Progenitor cell of endocrine pancreas (in vitro differentiated cells): ENCODE measurements around the gene PLAAT3. TPM values are rescaled to one million over a fixed set of nuclear protein-coding genes. Genes with fewer than 3 reads are reported as not detected.

Source experiments
- DNase-seq: peaks from one replicate; pipeline ENCODE4 v3.0.0; 2021; ENCODE audit warnings: low spot score; ENCODE audit not compliant: unreplicated experiment
- H3K27ac Mint-ChIP-seq: 2 replicates; pipeline ENCODE4 v1.8.0; 2021; ENCODE audit warnings: mild to moderate bottlenecking, moderate library complexity, mixed read lengths
- H3K27me3 Mint-ChIP-seq: 2 replicates; pipeline ENCODE4 v1.8.0; 2021; ENCODE audit warnings: mixed read lengths
- H3K36me3 Mint-ChIP-seq: 2 replicates; pipeline ENCODE4 v1.8.0; 2022; ENCODE audit warnings: mixed read lengths; ENCODE audit not compliant: insufficient read depth
- H3K4me1 Mint-ChIP-seq: 2 replicates; pipeline ENCODE4 v1.8.0; 2021; ENCODE audit warnings: low read depth, mixed read lengths
- H3K4me3 Mint-ChIP-seq: 2 replicates; pipeline ENCODE4 v1.8.0; 2021; ENCODE audit warnings: low read depth, mild to moderate bottlenecking, moderate library complexity, mixed read lengths
- H3K9me3 Mint-ChIP-seq: 2 replicates; pipeline ENCODE4 v1.8.0; 2021; ENCODE audit warnings: low read depth, mixed read lengths
- CTCF ChIP-seq: fragments of 200-600 bp; sonication (generic); IDR thresholded peaks from one replicate; pipeline ENCODE4 v1.5.0; 2021; ENCODE audit warnings: antibody characterized with exemption, mild to moderate bottlenecking; ENCODE audit not compliant: unreplicated experiment
- long read RNA-seq: library from polyadenylated mRNA; unstranded; transcript quantifications from one replicate; pipeline ENCODE4 v2.0.0, GENCODE V29; 2020
- total RNA-seq: library from RNA; stranded (reverse); gene quantifications from 2 replicates; pipeline ENCODE4 v1.2.1, GENCODE V29; 2021

Gene PLAAT3
- 41.9 and 46.3 TPM in 2 replicates for total RNA-seq
- long read RNA-seq, transcript PLA2G16-203 (5 exons, 1,099 nt) = minor isoform, 37 of 133 reads
- long read RNA-seq, transcript PLA2G16-201 (4 exons, 2,594 nt) = major isoform, 86 of 133 reads
- long read RNA-seq, partial matches to known transcripts = 2 of 133 reads
- long read RNA-seq, other reads (novel, unspliced or antisense) = 8 of 133 reads

DNA sequence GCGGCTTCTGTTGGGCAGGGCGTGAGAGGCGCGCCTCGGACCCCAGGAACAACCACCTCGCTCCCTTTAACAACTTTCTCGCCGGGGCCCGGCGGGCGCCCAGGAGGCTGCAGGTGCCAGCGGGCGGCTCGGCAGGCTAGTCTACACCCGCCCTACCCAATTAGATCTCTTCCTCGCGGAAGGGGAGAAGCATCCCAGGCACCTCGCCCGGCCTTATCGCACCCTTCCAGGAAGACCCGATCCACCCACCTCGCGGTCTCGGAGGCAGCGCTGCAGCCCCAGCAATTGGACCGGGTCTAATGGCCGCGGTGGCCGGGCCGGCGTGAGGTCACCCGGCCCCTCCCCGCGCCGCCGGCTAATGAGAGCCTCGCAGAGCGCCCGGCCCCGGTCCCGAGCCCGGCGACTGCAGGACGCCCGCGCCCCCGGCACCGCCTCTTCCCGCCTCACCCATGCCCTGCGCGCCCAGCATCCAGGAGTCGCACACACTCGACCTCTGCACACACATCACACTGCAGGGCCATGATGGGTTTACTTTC lies at the start of gene PLAAT3:
PLAAT3 (minus strand) TSS at position 298 of the 536 bp plus-strand sequence. CDS start 419 bp downstream, outside the sequence.
- H3K27ac Mint-ChIP-seq = peak within 1 kb of the TSS; percentile 81
- H3K36me3 Mint-ChIP-seq = no peaks in the 10 kb centered on the region
- H3K9me3 Mint-ChIP-seq = no peaks in the 10 kb centered on the region
- H3K27me3 Mint-ChIP-seq = no peaks in the 10 kb centered on the region
- peak; percentile 39 for DNase-seq
- peak within 1 kb of the TSS; percentile 82 for H3K4me3 Mint-ChIP-seq
- TF ChIP-seq CTCF = no peak
- peaks cover 23% of the 10 kb centered on the region for H3K4me1 Mint-ChIP-seq

- TF ChIP-seq CTCF = no peak
These were observed 49.6 kb upstream of the PLAAT3 start for GRCh38 chr11:63663809-63664208.

GRCh38 chr11:63660972-63661371 lies 46.7 kb upstream of the PLAAT3 start:
- no peak overlapping the region for H3K27ac Mint-ChIP-seq
- H3K4me1 Mint-ChIP-seq = no peaks in the 10 kb centered on the region
- H3K4me3 Mint-ChIP-seq = no peak overlapping the region
- peaks cover 1% of the 10 kb centered on the region for H3K36me3 Mint-ChIP-seq
- no peak for DNase-seq
- no peaks in the 10 kb centered on the region for H3K27me3 Mint-ChIP-seq
- TF ChIP-seq CTCF = no peak
- no peaks in the 10 kb centered on the region for H3K9me3 Mint-ChIP-seq

More at GRCh38 chr11:63663809-63664208, 49.6 kb upstream of the PLAAT3 start:
- Mint-ChIP-seq H3K9me3 (no peaks in the 10 kb centered on the region), H3K27me3 (no peaks in the 10 kb centered on the region), H3K36me3 (no peaks in the 10 kb centered on the region), H3K27ac (no peak overlapping the region), H3K4me3 (no peak overlapping the region), H3K4me1 (no peaks in the 10 kb centered on the region)
- DNase-seq = no peak

DNA sequence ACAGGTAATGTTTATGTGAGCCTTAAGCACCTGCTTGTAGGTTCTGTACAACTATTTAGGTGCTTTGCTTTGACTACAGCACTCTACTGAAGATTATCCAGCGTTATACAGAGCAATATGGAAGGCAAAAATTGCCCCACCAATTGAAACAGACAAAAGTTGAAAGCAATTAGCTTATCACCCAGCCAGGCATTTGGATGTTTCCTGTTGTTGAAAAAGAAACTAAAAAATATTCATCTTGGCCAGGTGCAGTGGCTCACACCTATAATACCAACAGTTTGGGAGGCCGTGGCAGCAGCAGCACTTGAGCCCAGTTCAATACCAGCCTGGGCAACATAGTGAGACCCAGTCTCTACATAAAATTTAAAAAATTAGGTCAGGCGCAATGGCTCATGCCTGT lies 38.4 kb upstream of the PLAAT3 start:
- no peak overlapping the region for H3K27ac Mint-ChIP-seq
- no peak for TF ChIP-seq CTCF
- no peaks in the 10 kb centered on the region for H3K27me3 Mint-ChIP-seq

GRCh38 chr11:63643205-63643604 lies 29.0 kb upstream of the PLAAT3 start:
- Mint-ChIP-seq H3K27ac (no peak overlapping the region), H3K4me1 (no peaks in the 10 kb centered on the region), H3K36me3 (peaks cover 8% of the 10 kb centered on the region), H3K4me3 (no peak overlapping the region), H3K27me3 (no peaks in the 10 kb centered on the region), H3K9me3 (no peaks in the 10 kb centered on the region)
- no peak for DNase-seq
- TF ChIP-seq CTCF = no peak

More for the DNA sequence above, 38.4 kb upstream of the PLAAT3 start:
- Mint-ChIP-seq H3K4me1 (no peaks in the 10 kb centered on the region), H3K36me3 (peaks cover 11% of the 10 kb centered on the region), H3K9me3 (no peaks in the 10 kb centered on the region), H3K4me3 (no peak overlapping the region)
- no peak for DNase-seq
